GM19452 (cell line): Measurements from ENCODE around the gene ODF4.
"Not testable (repeated sequence)": the region's sequence is repeated elsewhere in the genome, so short reads cannot be mapped to it uniquely, and the experiment has no call there.

Source experiments
- ATAC-seq: cut with Tn5 transposase; IDR thresholded peaks from one replicate; pipeline ENCODE4 v1.9.1; 2021; ENCODE audit not compliant: unreplicated experiment

Gene ODF4

DNA sequence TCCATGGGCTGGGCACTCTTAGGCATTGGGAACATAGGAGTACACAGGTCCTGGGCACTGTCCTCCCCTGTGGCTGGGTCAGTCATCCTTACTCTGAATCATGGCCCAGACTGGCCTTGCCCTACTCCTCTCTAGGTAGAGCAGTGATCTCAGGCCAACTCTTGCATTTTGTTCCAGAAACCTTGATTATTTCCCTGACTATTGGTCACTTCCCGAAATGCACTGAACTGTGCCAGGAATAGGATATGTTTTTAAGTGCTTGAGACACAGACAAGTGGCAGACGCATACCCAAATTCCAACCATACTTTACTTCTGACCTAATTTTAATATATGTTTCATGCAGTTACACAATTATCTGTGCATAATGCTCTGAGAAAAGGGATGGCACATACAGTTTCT is 26.6 kb downstream of the ODF4 start:
- ATAC-seq: no peak

DNA sequence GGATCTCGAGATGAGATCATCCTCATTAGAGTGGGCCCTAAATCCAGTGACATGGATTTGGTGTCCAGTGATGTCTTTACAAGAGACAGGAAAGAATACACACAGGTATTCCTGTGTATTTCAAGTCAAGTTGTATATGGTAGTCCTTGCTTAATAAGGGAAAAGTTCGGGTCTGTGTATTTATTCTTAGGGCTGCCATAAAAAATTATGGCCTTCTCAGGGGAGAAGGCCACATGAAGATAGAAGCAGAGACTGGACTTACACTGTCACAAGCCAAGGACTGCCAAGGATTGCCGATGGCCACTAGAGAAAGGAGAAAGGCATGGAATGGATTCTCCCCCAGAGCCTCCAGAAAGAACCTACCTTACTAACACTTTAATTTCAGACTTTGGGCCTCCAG is 28.6 kb downstream of the ODF4 start:
- ATAC-seq: no peak

DNA sequence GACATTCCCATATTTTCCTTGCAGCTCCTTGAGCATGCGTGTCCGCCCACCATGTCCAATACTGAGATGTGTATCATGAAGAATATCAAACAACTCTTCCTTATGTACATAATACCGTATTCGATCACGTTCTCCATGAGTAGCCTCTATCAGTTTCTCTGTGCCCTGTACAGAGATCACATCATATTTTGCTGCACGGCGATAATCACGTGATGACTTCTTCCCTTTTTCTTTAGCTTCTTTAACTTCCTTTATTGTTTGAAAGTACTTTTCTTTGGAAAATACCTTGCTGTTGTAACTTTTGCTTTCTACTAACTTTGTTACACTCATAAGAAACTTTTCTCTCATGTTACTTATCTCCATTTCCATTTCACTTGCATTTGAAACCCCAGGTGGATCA is 30.3 kb downstream of the ODF4 start:
- ATAC-seq: no peak

DNA sequence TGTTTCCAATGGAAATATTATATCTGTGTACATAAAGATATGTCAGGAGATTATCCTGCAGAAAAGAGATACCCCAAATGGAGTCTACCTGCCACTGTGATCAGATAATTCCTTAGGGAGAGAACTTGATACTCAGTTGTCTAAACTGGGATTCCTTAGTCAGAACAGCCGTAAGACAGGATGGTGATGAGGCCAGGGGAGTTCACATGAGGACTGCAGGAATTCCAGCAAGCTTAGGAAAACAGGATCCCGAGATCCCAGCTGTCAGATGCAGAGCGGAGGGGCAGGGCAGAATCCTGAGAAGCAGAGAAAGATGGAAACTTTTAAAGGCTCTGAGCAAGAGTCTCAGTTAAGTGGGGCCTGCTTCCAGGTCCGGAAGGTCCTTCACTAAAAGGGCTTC is 32.1 kb downstream of the ODF4 start:
- ATAC-seq: no peak

DNA sequence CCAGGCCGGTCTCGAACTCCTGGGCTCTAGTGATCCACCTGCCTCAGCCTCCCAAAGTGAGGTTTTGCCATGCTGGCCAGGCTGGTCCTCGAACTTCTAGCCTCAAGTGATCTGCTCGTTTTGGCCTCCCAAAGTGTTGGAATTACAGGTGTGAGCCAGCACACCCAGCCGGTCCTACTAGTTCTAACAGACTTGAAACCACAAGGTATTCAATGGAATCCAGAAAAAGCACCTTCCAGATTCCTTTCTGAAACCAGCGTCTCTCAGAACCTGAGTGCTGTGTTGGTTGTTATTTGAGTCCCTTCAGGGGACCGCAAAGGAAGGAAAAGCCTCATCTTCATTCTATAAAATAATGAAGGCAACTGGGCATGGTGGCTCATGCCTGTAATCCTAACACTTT is 32.8 kb downstream of the ODF4 start:
- no peak for ATAC-seq

DNA sequence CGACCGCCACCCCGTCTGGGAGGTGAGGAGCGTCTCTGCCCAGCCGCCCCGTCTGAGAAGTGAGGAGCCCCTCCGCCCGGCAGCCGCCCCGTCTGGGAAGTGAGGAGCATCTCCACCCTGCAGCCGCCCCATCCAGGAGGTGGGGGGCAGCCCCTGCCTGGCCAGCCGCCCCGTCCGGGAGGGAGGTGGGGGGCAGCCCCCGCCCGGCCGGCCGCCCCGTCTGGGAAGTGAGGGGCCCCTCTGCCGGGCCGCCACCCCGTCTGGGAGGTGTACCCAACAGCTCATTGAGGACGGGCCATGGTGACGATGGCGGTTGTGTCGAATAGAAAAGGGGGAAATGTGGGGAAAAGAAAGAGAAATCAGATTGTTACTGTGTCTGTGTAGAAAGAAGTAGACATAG is 34.2 kb downstream of the ODF4 start:
- ATAC-seq: not testable (repeated sequence)

DNA sequence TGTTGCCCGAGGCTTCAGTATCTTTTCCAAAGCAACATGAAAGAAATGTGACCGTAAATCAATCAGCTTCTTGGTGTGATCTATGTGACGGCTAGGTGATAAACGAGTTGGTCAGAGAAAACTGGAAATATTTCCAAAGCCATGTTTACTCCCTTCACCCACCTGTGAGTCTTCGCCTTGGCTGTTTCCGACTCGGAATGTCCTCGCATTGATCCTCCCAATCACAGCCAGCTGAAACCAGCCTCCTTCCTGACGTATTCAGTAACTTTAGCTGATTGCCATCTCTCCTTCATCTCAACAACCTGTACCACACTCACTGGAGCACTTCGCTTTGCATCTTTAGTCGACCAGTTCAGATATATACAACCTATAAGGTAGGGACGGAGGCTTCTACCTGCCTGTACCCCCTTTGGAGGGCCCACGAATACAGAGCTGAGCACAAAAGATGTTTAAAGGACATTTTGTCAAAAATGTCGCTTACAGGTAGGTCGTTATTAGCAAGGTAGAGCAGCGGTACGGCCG is 36.2 kb downstream of the ODF4 start:
- no peak for ATAC-seq

DNA sequence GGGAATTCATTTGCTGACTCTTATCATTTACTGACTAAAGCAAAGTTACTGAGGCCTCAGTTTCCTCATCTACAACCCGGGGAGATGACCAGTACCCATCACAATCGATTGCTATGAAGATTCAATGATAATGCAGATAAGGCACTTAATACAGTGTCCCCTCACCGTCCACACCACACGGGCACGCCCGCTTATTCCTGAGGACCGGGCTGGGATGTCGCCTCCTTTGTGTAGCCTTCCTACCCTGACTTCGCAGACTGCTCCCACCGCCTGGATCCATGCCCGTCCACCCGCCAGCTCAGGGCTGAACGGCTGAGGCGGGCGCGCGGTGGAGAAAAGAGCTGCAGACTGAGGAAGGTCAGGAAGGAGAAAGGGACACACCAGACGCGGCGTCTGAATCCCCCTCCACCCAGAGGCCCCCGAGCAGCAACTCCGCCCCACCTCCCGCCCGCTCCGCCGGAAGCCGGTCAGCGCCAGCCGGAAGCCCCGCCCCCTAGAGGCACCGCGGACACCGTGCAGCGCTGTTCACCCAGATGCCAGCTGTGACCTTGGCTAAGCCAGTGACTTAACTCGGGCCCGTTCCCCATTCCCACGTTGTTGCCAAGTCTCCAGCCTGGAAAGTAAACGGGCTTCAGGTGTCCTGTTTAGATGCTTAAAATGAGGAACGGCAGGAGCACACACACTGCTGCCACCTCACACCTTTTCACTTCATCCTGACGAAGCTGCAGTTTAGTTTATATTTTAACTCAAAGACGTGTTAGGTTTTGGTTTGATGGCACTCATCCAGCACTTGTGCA is 36.8 kb downstream of the ODF4 start, which contains the start of gene KRABD2:
KRABD2 (minus strand) TSS at position 434 of the 797 bp plus-strand sequence.
- peak; percentile 77 for ATAC-seq

DNA sequence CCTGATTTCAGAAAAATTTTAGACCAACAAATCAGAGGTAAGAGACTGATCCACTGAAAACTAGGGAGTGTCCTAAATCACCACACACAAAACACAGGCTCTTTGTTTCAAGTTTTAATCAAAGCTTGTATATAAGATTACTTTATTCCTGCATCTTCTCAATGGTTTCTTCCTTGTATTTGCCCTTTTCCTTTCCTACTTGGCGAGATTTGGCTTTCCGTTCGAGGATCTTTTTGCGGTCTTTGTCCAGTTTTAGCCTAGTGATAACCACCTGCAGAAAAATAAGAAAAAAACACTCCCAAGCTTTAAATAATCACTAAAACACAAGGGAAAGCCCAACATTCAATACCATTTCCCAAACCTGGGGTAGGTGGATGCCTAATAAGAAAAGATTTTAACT is 37.8 kb downstream of the ODF4 start:
- ATAC-seq: no peak

DNA sequence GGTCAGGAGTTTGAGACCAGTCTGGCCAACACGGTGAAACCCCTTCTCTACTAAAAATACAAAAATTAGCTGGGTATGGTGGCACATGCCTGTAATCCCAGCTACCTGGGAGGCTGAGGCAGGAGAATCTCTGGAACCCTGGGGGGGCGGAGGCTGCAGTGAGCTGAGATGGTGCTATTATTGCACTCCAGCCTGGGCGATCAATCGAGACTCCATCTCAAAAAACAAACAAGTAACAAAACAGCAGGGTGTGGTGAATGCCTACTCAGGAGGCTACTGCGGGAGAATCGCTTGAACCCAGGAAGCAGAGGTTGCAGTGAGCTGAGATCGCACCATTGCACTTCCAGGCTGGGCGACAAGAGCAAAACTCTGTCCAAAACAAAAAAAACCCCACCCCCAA is 38.5 kb downstream of the ODF4 start:
- not testable (repeated sequence) for ATAC-seq

DNA sequence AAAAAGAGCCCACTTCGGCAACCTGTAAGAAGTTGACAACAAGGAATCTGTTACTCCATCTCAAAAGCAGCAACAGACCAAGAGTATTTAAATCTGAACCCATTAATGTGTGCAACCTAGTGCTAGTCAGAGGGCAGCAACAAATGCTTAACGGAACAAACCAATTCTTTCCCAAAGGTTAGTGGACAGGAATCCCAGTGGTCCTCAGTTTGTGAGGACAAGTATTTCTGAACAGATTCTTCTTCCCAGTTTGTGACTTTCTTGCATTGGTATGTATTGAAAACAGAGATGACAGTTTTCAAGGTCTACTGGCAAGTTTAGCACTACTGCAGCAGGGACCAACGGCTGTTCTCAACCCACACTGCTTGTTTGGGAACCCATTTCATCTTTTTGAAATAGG is 40.4 kb downstream of the ODF4 start:
- no peak for ATAC-seq

DNA sequence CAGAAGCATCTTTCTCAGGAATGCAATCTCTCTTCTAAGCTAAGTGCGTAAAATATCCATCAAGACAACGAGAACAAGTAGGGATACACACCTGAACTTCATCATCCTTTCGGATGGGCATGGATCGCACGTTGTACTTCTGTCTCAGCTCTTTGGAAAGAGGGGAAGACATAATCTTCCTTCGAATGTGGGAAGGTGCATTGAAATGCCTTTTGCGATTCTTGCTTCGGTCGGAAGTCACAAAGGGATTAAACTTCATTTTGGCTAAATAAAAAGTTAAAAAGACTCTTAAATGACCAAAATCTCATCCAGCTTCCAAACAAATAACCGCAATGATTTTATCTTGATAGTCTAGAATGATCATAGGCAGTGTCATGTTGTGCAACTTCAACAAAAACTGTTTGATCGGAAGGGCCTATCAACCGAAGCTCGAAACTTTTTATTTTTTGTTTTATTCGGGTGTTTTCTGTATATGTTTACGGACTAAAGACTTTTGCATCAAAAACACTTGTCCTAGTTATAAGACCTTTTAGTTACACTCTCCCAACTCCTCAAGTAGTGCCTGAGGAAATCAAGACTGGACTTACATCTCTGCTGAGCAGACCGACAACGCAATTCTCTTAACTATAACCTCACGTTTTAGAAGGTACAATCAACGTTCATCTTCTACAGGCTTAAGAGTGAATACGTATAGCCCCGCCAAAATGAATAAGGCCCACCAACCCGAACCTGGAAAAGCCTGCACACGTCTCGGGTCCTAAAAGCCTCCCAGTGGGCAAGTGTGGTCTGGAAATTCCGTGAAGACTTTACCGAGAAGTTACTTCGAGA is 42.6 kb downstream of the ODF4 start:
- ATAC-seq: no peak

DNA sequence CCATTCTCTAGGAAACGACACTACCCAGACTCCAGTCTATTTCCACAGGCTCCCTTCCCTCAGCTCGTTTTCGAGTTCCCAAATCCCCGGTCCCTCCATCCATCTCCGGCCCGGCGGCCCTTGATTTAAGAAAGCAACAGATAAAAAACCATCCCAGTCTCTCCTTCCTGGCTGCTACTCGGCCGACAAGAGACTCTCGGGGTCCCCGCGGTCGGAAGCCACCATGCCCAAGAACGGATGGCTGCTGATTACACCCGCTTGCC is 43.2 kb downstream of the ODF4 start:
- no peak for ATAC-seq

DNA sequence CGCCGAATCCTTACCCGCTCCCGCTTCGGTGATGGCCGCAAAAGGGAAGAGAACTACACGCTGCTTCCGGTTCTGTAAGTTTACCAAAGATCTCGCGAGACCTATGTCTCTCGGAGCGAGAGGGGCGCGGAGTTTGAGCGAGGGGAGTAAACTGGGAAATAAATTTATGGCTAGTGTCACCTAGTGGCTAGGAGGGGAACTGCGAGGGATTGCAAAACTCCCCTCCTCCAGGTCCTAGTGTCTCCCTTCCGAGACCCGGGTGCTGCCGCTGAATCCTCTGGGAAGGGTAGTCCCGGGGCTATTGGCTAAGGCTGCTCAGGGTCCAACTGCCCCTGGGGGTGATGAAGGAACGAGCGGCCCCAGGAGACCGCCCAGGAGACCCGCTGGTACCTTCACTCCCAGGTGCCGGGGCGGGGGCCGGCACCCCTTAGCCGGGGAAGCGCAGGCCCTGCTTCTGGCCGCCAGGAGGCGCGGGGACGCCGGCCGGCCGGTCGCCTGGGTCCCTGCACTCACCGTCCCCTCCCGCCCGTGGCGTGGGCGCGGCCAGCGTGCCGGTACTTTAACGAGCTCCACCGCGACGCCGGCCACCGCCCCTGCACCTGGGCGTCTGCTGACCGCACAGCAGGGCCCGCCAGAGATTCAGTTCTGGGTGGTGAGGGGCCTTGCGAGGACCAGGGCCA is 43.6 kb downstream of the ODF4 start, which contains the start of gene RPL26:
RPL26 (minus strand) TSS at position 51 of the 680 bp plus-strand sequence. CDS start 883 bp downstream, outside the sequence.
- peak; percentile 87 for ATAC-seq

DNA sequence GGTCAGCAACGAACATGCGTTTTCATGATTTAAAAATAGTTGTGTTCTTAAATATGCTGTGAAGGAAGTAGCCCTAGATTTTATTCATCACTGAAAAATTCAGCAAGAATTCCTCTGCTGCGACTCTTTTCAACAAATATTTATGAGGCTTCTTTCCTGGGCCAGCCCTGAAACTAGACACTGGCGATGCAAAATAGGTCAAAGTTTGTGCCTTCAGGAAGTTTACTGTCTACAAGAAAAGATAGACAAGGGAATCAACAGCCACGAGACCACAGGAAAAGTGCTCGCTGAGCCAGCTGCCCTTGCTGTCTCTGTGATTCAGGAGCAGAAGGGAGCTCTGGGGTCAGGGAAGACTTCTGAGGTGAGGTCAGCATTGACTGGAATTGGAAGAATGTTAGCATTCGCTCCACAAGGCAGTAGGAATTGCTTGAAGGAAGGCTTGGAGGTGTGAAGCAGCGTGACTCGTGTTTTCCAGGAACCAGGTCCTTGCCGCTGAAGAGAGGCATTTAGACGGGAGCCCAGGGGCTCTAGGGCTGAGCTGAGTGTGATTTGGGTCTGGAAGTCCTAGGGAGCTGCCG is 45.2 kb downstream of the ODF4 start:
- no peak for ATAC-seq

DNA sequence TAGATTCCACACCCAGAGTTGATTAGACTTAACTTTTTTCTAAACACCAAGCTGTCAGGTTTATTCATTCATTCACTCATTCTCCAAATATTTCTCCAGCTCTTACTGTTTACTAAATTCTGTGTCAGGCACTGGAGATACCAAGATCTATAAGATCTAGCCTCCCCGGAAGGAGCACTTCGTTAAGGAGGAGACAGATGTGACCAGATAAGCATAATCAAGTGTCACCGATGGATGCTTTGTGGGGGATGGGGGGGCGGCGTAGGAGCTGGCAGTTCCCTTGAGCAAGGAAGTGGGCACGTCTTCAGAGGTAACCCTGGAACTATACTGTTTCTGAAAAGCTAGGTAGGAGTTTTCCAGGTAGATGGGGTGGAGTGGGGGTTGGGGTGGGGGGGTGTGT is 47.2 kb downstream of the ODF4 start:
- ATAC-seq: no peak

DNA sequence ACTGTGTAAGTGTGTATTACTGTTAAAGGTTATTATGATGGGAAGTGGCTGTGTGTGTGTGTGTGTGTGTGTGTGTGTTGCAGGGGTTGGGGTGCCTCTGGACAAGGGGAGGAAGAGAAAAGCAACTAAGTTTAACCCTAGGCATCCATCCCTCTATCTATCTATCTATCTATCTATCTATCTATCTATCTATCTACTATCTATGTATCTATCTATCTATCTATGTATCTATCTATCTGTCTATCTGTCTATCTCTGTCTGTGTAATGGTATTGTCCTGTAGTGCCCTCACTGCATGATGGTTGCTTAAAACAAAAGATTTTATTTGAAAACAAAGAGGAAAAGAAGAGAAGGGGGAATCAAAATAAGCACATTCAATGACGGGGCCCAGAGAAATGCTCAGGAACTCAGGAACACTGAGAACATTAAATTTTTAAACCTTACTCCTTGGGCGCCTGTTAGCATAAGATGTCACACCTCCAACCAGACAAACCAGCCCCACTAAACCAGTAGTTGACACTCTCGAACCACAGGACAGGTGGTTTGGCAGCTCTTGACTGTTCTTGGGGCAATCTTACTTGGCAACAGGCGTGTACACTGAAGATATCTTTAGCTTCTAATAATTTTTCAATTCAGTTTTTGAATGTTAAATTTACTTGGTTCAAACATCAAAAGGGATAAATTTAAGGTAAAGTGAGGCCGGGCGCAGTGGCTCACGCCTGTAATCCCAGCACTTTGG is 48.4 kb downstream of the ODF4 start:
- ATAC-seq: no peak

DNA sequence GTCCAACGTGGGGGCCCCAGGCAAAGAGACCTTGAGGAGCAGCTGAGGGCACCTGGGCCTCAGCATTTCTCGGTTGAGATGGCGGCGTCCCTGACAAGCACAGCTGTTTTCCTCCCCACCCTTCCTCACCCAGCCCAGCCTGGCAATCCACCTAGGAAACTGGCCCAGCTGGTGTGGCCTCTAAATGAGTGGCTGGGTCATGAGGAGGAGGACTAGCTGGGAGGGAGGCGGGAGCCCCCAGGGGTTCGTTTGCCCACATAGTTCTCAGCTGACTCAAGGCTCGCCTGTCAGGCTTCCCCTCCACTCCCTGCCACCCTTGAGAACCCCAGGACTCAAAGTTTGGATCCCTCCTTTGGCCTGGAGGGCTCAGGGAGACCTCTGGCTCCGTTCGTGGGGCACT is 52.1 kb downstream of the ODF4 start:
- ATAC-seq: no peak

DNA sequence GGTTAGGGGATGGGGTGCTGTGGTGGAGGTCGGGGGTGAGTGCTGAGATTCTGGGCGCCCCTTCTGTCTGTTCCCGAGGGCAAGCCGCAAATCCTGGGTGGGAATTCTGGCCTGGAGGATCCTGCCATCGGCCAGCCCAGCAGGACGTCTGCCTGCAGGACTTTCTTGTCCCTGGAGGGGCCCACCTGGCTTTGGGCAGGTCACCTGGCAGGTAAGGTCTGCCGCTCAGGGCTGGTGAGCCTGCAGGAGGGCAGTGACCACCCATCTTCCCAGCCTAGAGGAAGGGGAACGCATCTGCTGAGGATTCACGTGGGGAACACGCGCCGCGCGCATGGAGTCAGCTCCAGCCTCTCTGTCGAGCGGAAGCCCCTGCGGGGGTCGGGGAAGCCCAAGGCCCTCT is 52.6 kb downstream of the ODF4 start:
- ATAC-seq: no peak

DNA sequence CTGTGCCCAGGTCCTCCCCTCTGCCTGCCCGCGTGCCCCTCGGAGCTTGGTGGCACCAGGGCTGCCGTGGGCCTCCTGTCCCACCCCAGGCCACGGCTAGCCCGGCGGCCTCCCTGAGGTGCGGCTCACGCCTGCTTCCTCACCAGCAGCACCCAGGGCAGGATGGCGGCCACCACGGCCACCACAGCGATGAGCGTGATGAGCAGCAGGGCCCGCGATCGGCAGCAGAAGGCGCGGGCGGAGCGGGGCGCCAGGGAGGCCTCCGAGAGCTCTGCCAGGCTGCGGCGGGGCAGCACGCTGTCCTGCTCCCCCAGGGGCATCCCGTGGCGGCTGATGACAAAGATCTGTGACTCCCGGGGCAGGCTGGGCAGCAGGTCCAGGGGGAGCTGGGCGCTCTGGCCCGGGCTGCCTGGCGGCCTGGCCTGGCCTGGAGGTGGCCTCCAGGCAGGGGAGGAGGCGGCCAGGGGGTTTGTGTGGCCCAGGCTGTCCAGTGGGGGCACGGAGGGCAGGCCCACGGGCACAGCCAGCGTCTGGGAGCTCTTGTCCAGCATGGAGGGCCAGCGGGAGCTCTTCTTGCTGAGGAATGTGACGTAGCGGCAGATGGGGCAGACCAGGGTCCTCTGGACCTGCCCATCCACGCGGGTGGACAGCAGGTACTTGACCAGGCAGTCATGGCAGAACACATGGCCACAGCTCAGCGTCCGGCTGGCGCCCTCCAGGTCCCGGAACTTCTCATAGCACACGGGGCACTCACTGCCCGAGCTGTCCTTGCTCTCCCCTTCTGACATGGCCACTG is 53.2 kb downstream of the ODF4 start:
- no peak for ATAC-seq
